IPS-15b (cell line): ENCODE results near the gene NRP2.

Experiments used
- H3K27me3 ChIP-seq: one replicate; pipeline ENCODE4 v1.6.1; 2013; ENCODE audit warnings: low read length; ENCODE audit not compliant: control insufficient read depth, insufficient read depth
- H3K36me3 ChIP-seq: one replicate; pipeline ENCODE4 v1.6.1; 2013; ENCODE audit warnings: low read length; ENCODE audit not compliant: control insufficient read depth, insufficient read depth
- H3K4me1 ChIP-seq: one replicate; pipeline ENCODE4 v1.6.1; 2013; ENCODE audit warnings: mild to moderate bottlenecking, low read length; ENCODE audit not compliant: control insufficient read depth, insufficient read depth
- H3K4me3 ChIP-seq: one replicate; pipeline ENCODE4 v1.5.1; 2013; ENCODE audit warnings: low read depth, low read length
- H3K9ac ChIP-seq: one replicate; pipeline ENCODE4 v1.6.1; 2013; ENCODE audit warnings: low read depth, mild to moderate bottlenecking, low read length
- H3K9me3 ChIP-seq: one replicate; pipeline ENCODE4 v1.6.1; 2013; ENCODE audit warnings: mild to moderate bottlenecking, low read length; ENCODE audit not compliant: control insufficient read depth, insufficient read depth

Gene NRP2

DNA sequence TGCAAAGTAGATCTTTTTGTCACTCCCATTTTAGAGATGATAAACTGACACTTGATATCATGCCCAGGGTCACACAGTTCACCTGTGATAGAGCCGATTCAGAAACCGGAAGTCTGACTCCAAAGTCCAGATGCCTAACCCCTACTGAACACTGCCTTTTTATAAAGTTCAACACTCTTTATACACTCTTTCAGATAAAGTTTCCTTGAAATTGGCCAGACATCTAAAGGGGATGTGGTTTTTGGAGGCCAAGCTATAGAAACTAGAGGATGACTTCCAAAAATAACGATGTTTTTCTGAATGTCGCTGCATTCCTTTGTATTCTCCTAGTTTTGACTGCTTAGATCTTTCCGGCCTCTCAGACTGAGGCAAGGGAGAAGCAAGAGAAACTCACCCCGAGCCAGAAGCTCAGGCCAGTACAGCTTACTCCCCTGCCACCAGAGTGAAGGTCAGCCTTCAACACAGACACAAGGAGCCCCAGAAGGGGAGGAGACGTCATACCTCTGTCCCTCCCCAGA, 61.8 kb downstream of the NRP2 start:
- Histone ChIP-seq H3K9ac (no peak overlapping the region), H3K27me3 (no peaks in the 10 kb centered on the region), H3K36me3 (peaks cover 3% of the 10 kb centered on the region), H3K4me3 (no peak overlapping the region), H3K4me1 (peaks cover 14% of the 10 kb centered on the region), H3K9me3 (no peaks in the 10 kb centered on the region)

- Histone ChIP-seq H3K4me3 (no peak overlapping the region), H3K36me3 (no peaks in the 10 kb centered on the region), H3K27me3 (no peaks in the 10 kb centered on the region), H3K9me3 (no peaks in the 10 kb centered on the region), H3K9ac (no peak overlapping the region), H3K4me1 (peaks cover 18% of the 10 kb centered on the region)
Observed at GRCh38 chr2:205745661-205746419, 63.5 kb downstream of the NRP2 start.

DNA sequence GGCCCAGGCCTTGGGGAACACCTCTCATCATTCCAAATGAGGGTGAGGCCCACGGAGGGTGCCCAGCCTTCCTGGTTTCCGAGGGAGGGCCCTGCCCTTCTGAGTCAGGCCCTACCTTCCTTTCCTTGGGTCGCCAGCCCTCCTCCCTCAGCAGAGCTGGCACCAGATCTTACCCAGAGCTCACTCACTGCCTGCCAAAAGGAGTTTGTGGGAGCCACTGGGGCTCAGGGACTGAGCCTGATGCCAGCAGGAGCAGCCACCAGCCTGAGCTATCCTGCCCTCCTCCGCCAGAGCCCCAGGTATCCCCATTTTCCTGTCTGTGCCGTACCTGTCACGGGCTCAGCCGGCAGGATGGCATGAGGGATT, 64.1 kb downstream of the NRP2 start:
- Histone ChIP-seq H3K9ac (no peak overlapping the region), H3K36me3 (no peaks in the 10 kb centered on the region)

GRCh38 chr2:205747829-205748386, 65.6 kb downstream of the NRP2 start:
- H3K4me3 ChIP-seq, result no peak overlapping the region
- no peaks in the 10 kb centered on the region for H3K9me3 ChIP-seq
- H3K36me3 ChIP-seq, result peaks cover 3% of the 10 kb centered on the region
- H3K4me1 ChIP-seq, result peaks cover 18% of the 10 kb centered on the region
- H3K27me3 ChIP-seq, result no peaks in the 10 kb centered on the region
- no peak overlapping the region for H3K9ac ChIP-seq

More for the DNA sequence above, 64.1 kb downstream of the NRP2 start:
- no peaks in the 10 kb centered on the region for H3K27me3 ChIP-seq
- no peak overlapping the region for H3K4me3 ChIP-seq
- H3K9me3 ChIP-seq, result no peaks in the 10 kb centered on the region
- peaks cover 18% of the 10 kb centered on the region for H3K4me1 ChIP-seq

GRCh38 chr2:205748639-205749038, 66.3 kb downstream of the NRP2 start:
- peaks cover 18% of the 10 kb centered on the region for H3K4me1 ChIP-seq
- H3K36me3 ChIP-seq, result peaks cover 6% of the 10 kb centered on the region
- no peaks in the 10 kb centered on the region for H3K27me3 ChIP-seq
- no peak overlapping the region for H3K4me3 ChIP-seq
- no peaks in the 10 kb centered on the region for H3K9me3 ChIP-seq
- no peak overlapping the region for H3K9ac ChIP-seq

GRCh38 chr2:205749078-205749477, 66.8 kb downstream of the NRP2 start:
- no peaks in the 10 kb centered on the region for H3K9me3 ChIP-seq
- no peak overlapping the region for H3K9ac ChIP-seq
- H3K36me3 ChIP-seq, result peaks cover 8% of the 10 kb centered on the region
- H3K4me1 ChIP-seq, result peaks cover 18% of the 10 kb centered on the region
- no peaks in the 10 kb centered on the region for H3K27me3 ChIP-seq
- no peak overlapping the region for H3K4me3 ChIP-seq

GRCh38 chr2:205750797-205751196, 68.5 kb downstream of the NRP2 start:
- Histone ChIP-seq H3K36me3 (peaks cover 9% of the 10 kb centered on the region), H3K4me3 (no peak overlapping the region), H3K4me1 (peaks cover 18% of the 10 kb centered on the region), H3K27me3 (no peaks in the 10 kb centered on the region), H3K9ac (no peak overlapping the region), H3K9me3 (no peaks in the 10 kb centered on the region)

DNA sequence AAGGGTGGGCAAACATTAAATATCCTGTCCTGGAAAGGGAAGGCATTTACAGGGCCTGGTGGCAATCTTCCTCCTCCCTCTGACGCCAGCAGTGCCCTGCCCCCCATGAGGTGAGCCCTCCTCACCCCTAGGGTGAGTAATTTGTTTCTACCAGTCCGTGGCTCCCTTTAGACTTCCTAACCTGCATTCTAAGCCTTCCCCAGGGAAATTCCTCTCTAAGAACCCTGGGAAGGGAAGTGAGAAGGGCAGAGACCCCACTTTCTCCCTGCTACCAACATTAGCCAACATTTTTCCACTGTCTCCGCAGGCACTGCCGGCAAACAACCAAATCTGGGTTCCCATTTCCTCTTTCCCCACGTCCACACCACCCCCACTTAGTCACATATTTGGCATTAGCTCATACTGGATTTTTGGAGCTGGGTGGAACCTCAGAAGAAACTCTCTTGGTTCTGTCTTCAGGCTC, 69.3 kb downstream of the NRP2 start:
- Histone ChIP-seq H3K9ac (no peak overlapping the region), H3K36me3 (peaks cover 9% of the 10 kb centered on the region), H3K27me3 (no peaks in the 10 kb centered on the region), H3K9me3 (no peaks in the 10 kb centered on the region), H3K4me1 (peaks cover 18% of the 10 kb centered on the region), H3K4me3 (no peak overlapping the region)

- peaks cover 9% of the 10 kb centered on the region for H3K36me3 ChIP-seq
- no peak overlapping the region for H3K9ac ChIP-seq
- H3K9me3 ChIP-seq, result no peaks in the 10 kb centered on the region
- no peaks in the 10 kb centered on the region for H3K27me3 ChIP-seq
- peaks cover 18% of the 10 kb centered on the region for H3K4me1 ChIP-seq
- no peak overlapping the region for H3K4me3 ChIP-seq
Observed at GRCh38 chr2:205752296-205752820, 70.1 kb downstream of the NRP2 start.

GRCh38 chr2:205752924-205753323, 70.6 kb downstream of the NRP2 start:
- Histone ChIP-seq H3K4me1 (peaks cover 16% of the 10 kb centered on the region), H3K27me3 (no peaks in the 10 kb centered on the region), H3K36me3 (peaks cover 9% of the 10 kb centered on the region), H3K4me3 (no peak overlapping the region), H3K9me3 (no peaks in the 10 kb centered on the region), H3K9ac (no peak overlapping the region)

DNA sequence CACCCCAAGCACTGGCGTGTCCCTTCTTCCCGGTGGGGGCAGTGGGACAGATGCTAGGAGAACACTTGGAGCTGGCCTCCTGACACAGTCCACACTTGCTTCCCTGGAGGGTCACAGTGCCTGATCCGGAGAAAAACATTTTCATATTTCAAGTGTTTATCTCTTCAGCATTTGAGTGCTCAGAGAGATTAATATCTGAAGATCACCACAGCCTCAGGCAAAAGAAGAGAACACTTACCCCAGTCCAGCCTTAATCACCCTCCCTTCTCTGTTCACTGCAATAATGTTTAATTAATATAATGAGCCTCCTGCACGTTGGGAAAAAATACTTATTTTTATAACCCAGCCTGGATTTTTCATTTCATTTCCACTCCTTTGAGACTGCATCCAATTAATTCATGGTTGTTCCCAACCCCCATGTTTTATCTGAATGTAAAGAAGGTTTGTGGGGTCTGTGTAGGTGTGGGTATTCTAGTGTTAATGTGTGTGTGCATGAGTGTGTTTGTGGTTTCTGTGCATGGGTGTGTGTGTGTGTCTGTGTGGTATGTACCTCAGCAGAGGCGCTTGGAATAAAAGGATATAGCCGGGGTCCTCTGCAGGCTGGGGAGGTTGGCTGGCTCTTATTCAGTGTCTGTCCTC, 72.1 kb downstream of the NRP2 start:
- Histone ChIP-seq H3K4me1 (peaks cover 1% of the 10 kb centered on the region), H3K9ac (no peak overlapping the region), H3K4me3 (no peak overlapping the region), H3K36me3 (peaks cover 9% of the 10 kb centered on the region), H3K27me3 (no peaks in the 10 kb centered on the region), H3K9me3 (no peaks in the 10 kb centered on the region)
